Measurements from ENCODE around the gene GTF2F1.

GRCh38 chr19:6413291-6413690 lies 20.3 kb upstream of the GTF2F1 start:
- TF ChIP-seq CTCF (IDR thresholded peaks at IDR 0.05; ENCODE audit: low read length) (no peak), EZH2 (IDR thresholded peaks at IDR 0.05; ENCODE audit: borderline replicate concordance, low read length) (no peak)

Data from OCI-LY1 (cell line).